GM23338 (cell line): ENCODE data around the gene SUN3. TPM values are rescaled to one million over a fixed set of nuclear protein-coding genes. Genes with fewer than 3 reads are reported as not detected.

Experiments used
- ATAC-seq: fragments of 200-7000 bp; cut with Tn5 transposase; 3 replicates; pipeline ENCODE4 v1.9.1; 2020
- DNase-seq: peaks from one replicate; pipeline ENCODE4 v3.0.0-alpha.2; 2015; ENCODE audit warnings: low spot score
- H2AFZ ChIP-seq: fragments of 200-600 bp; sonication (generic); 2 replicates; pipeline ENCODE4 v1.8.0; 2016; ENCODE audit warnings: antibody characterized with exemption, mild to moderate bottlenecking, moderate library complexity
- H3F3A ChIP-seq: fragments of 200-600 bp; sonication (generic); replicated peaks from 2 replicates; pipeline ENCODE4 v1.8.0; 2017; ENCODE audit warnings: antibody characterized with exemption, mixed run types, low read depth
- H3K27ac ChIP-seq: fragments of 200-600 bp; sonication (generic); 2 replicates; pipeline ENCODE4 v1.6.1; 2016; ENCODE audit warnings: low read depth
- H3K27me3 ChIP-seq: fragments of 200-600 bp; sonication (generic); 2 replicates; pipeline ENCODE4 v1.8.0; 2016; ENCODE audit warnings: mild to moderate bottlenecking, mixed run types, moderate library complexity; ENCODE audit not compliant: insufficient read depth
- H3K36me3 ChIP-seq: fragments of 200-600 bp; sonication (generic); 2 replicates; pipeline ENCODE4 v1.8.0; 2016; ENCODE audit warnings: mild to moderate bottlenecking; ENCODE audit not compliant: insufficient read depth
- H3K4me1 ChIP-seq: fragments of 200-600 bp; sonication (generic); 2 replicates; pipeline ENCODE4 v1.8.0; 2016; ENCODE audit warnings: mild to moderate bottlenecking, moderate library complexity; ENCODE audit not compliant: insufficient read depth
- H3K4me2 ChIP-seq: fragments of 200-600 bp; sonication (generic); 2 replicates; pipeline ENCODE4 v1.7.1; 2017; ENCODE audit warnings: mixed run types
- H3K4me3 ChIP-seq: fragments of 200-600 bp; sonication (generic); 2 replicates; pipeline ENCODE4 v1.6.1; 2016; ENCODE audit warnings: mixed run types
- H3K79me2 ChIP-seq: fragments of 200-600 bp; sonication (generic); replicated peaks from 2 replicates; pipeline ENCODE4 v1.8.0; 2017; ENCODE audit warnings: mild to moderate bottlenecking; ENCODE audit not compliant: insufficient read depth
- H3K9me2 ChIP-seq: fragments of 200-600 bp; sonication (generic); 2 replicates; pipeline ENCODE4 v1.8.0; 2017; ENCODE audit not compliant: insufficient read depth
- H4K20me1 ChIP-seq: fragments of 200-600 bp; sonication (generic); replicated peaks from 2 replicates; pipeline ENCODE4 v1.8.0; 2017; ENCODE audit warnings: mild to moderate bottlenecking; ENCODE audit not compliant: insufficient read depth
- H3K27ac Mint-ChIP-seq: 2 replicates; pipeline ENCODE4 v1.8.0; 2020; ENCODE audit warnings: inconsistent platforms, mild to moderate bottlenecking, moderate library complexity, mixed read lengths
- H3K27me3 Mint-ChIP-seq: 3 replicates; pipeline ENCODE4 v1.8.0; 2022; ENCODE audit warnings: low read depth, mild to moderate bottlenecking, moderate library complexity, mixed read lengths, inconsistent platforms; ENCODE audit not compliant: insufficient read depth, poor library complexity
- H3K36me3 Mint-ChIP-seq: 3 replicates; pipeline ENCODE4 v1.8.0; 2021; ENCODE audit warnings: low read depth, mild to moderate bottlenecking, inconsistent platforms, moderate library complexity, mixed read lengths
- H3K4me1 Mint-ChIP-seq: 3 replicates; pipeline ENCODE4 v1.8.0; 2020; ENCODE audit warnings: mild to moderate bottlenecking, inconsistent platforms, mixed read lengths
- H3K4me3 Mint-ChIP-seq: 3 replicates; pipeline ENCODE4 v1.8.0; 2021; ENCODE audit warnings: moderate library complexity, mild to moderate bottlenecking, inconsistent platforms, mixed read lengths
- H3K9me3 Mint-ChIP-seq: 3 replicates; pipeline ENCODE4 v1.8.0; 2020; ENCODE audit warnings: moderate library complexity, mild to moderate bottlenecking, inconsistent platforms, mixed read lengths
- CREB1 ChIP-seq: fragments of 250-450 bp; sonication (Bioruptor Pico); IDR thresholded peaks from 2 replicates; pipeline ENCODE4 v1.5.0; 2020; ENCODE audit warnings: low read depth, mild to moderate bottlenecking, moderate library complexity
- CTCF ChIP-seq, 2 experiments: fragments of 200-600 bp in 1 of 2; sonication (generic) in 1 of 2; conservative IDR thresholded peaks; 2 replicates each; pipeline versions ENCODE4 v1.5.1 to v1.6.1; 2016 to 2017; ENCODE audit warnings: antibody characterized with exemption in 2 of 2, low read depth in 2 of 2, mild to moderate bottlenecking in 2 of 2, moderate library complexity in 1 of 2
- ETS1 ChIP-seq: IDR thresholded peaks from 2 replicates; pipeline ENCODE4 v1.6.1; 2016; ENCODE audit warnings: antibody characterized with exemption
- EZH2 ChIP-seq: fragments of 200-600 bp; sonication (generic); IDR thresholded peaks from one replicate; pipeline ENCODE4 v1.8.0; 2017; ENCODE audit warnings: antibody characterized with exemption, mild to moderate bottlenecking, low read depth; ENCODE audit not compliant: unreplicated experiment
- EZH2phosphoT487 ChIP-seq: fragments of 200-600 bp; sonication (generic); IDR thresholded peaks from one replicate; pipeline ENCODE4 v1.8.1; 2018; ENCODE audit warnings: antibody characterized with exemption; ENCODE audit not compliant: unreplicated experiment
- JUNB ChIP-seq: IDR thresholded peaks from one replicate; pipeline ENCODE4 v1.6.1; 2016; ENCODE audit warnings: antibody characterized with exemption; ENCODE audit not compliant: unreplicated experiment
- NANOG ChIP-seq: IDR thresholded peaks from 2 replicates; pipeline ENCODE4 v1.6.1; 2016; ENCODE audit warnings: antibody characterized with exemption, borderline replicate concordance
- POLR2AphosphoS5 ChIP-seq: IDR thresholded peaks from 2 replicates; pipeline ENCODE4 v1.6.1; 2016; ENCODE audit warnings: antibody characterized with exemption, low read depth
- REST ChIP-seq: IDR thresholded peaks from one replicate; pipeline ENCODE4 v1.6.1; 2018; ENCODE audit warnings: antibody characterized with exemption; ENCODE audit not compliant: unreplicated experiment
- STAT1 ChIP-seq: IDR thresholded peaks from one replicate; pipeline ENCODE4 v1.6.1; 2016; ENCODE audit warnings: antibody characterized with exemption; ENCODE audit not compliant: unreplicated experiment
- ZNF114 ChIP-seq: fragments of 250-450 bp; sonication (Bioruptor Pico); IDR thresholded peaks from 2 replicates; pipeline ENCODE4 v1.5.0; 2020; ENCODE audit warnings: mild to moderate bottlenecking, moderate library complexity
- ZNF331 ChIP-seq: fragments of 250-450 bp; sonication (Bioruptor Pico); IDR thresholded peaks from 2 replicates; pipeline ENCODE4 v1.5.0; 2020; ENCODE audit warnings: low read depth, mild to moderate bottlenecking, moderate library complexity
- polyA plus RNA-seq: library from polyadenylated mRNA; unstranded; fragments of >200 nt; fragmentation: Nextera tagmentation; extraction: Ambion mirVana; gene quantifications from 2 replicates; pipeline ENCODE4 v1.2.1, GENCODE V29; 2016
- total RNA-seq: library from RNA; depleted of rRNA; stranded (reverse); fragments of >200 nt; shearing (Covaris generic); gene quantifications from 2 replicates; pipeline ENCODE4 v1.2.3, GENCODE V29; 2014

SUN3 gene
- total and polyA plus RNA-seq, 2 experiments from 2014 or later, result 0.52 TPM; not detected in 1

GRCh38 chr7:47947355-47947749, 81.6 kb downstream of the SUN3 start (continued):
- no peak for TF ChIP-seq ZNF331
- no peak for TF ChIP-seq ZNF114
- no peak for TF ChIP-seq STAT1
- TF ChIP-seq EZH2phosphoT487, result no peak
- TF ChIP-seq EZH2, result no peak
- TF ChIP-seq REST, result no peak
- no peak for TF ChIP-seq NANOG

GRCh38 chr7:47946581-47947354, 82.1 kb downstream of the SUN3 start:
- H3K27me3 ChIP-seq, result no peaks in the 10 kb centered on the region
- no peak overlapping the region for H3K27ac ChIP-seq
- Mint-ChIP-seq H3K4me3 (no peak overlapping the region), H3K36me3 (no peaks in the 10 kb centered on the region), H3K4me1 (peaks cover 22% of the 10 kb centered on the region), H3K9me3 (no peaks in the 10 kb centered on the region), H3K27ac (no peak overlapping the region), H3K27me3 (peaks cover 15% of the 10 kb centered on the region)
- H4K20me1 ChIP-seq, result no peaks in the 10 kb centered on the region
- H3K36me3 ChIP-seq, result no peaks in the 10 kb centered on the region
- no peaks in the 10 kb centered on the region for H3K9me2 ChIP-seq
- H3K79me2 ChIP-seq, result no peaks in the 10 kb centered on the region
- H3K4me2 ChIP-seq, result no peak overlapping the region
- H3K4me3 ChIP-seq, result no peak overlapping the region
- no peak overlapping the region for H2AFZ ChIP-seq
- no peak for ATAC-seq
- H3K4me1 ChIP-seq, result peaks cover 13% of the 10 kb centered on the region
- H3F3A ChIP-seq, result no peaks in the 10 kb centered on the region
- DNase-seq, result no peak
- TF ChIP-seq POLR2AphosphoS5 (no peak), EZH2 (no peak), REST (no peak), JUNB (no peak), ETS1 (no peak), ZNF331 (no peak), STAT1 (no peak), EZH2phosphoT487 (no peak), CREB1 (no peak), NANOG (no peak), ZNF114 (no peak), CTCF (conservative IDR thresholded peaks at IDR 0.05; ENCODE audit: low read depth in 2 of 2) (no peak)
